Measurements from ENCODE around the gene KLHDC4. TPM values are rescaled to one million over a fixed set of nuclear protein-coding genes. Genes with fewer than 3 reads are reported as not detected.
A peak's percentile ranks its signal among the peaks of the same experiment; 100 is the strongest.

KLHDC4 gene
- total and polyA plus RNA-seq, 9 of the 15 experiments (the other 6 are each of a cell fraction or from before 2014, with no cell fraction given), result 1.3 to 68.1 (median 32.8) TPM

DNA sequence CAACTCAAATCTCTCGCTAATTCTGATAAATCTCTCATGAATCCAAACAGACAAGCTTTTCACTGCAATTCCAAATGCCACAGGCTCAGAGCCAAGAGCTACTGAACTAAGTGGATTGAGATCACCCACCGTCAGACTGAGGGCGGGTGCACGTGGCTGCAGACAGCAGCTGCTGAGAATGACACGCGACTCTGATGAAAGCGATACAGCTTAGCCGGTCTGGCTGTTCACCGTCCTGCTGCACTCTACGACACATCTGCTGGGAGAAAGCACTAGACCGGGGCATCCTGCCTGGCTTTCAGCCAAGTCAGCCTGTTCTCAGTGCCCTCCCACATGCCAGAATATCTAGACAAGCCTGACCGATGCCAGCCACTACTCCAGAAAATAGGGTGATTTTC, 42.6 kb downstream of the KLHDC4 start (continued):
- TF ChIP-seq HDAC3 (IDR thresholded peaks at IDR 0.05; ENCODE audit: borderline replicate concordance, partially characterized antibody) (peak; percentile 18), ZNF644 (tag; IDR thresholded peaks at IDR 0.05; ENCODE audit: low read depth) (0 out of 2 replicates have a peak, but pooled peaks have one; percentile 22), COPS2 (conservative IDR thresholded peaks at IDR 0.05) (no peak), ILK (tag; IDR thresholded peaks at IDR 0.05; ENCODE audit: borderline replicate concordance, low read depth) (no peak), JUN (IDR thresholded peaks at IDR 0.05; ENCODE audit: borderline replicate concordance, low read depth, low read length) (peak; percentile 28; the same call in 1 of the 2 replicates), JUN (CRISPR knock-in tag; IDR thresholded peaks at IDR 0.05; ENCODE audit: borderline replicate concordance) (no peak), SMAD4 (CRISPR knock-in tag; conservative IDR thresholded peaks at IDR 0.05) (peak; percentile 62; the same call in 1 of the 2 replicates), LARP7 (IDR thresholded peaks at IDR 0.05) (no peak), L3MBTL2 (IDR thresholded peaks at IDR 0.05) (peak; percentile 80), RBM17 (IDR thresholded peaks at IDR 0.05; ENCODE audit: borderline replicate concordance, low read depth, low read length) (no peak), ZBTB1 (CRISPR knock-in tag; IDR thresholded peaks at IDR 0.05; ENCODE audit: borderline replicate concordance, low read depth) (no peak), BMI1 (IDR thresholded peaks at IDR 0.05; ENCODE audit: low read length) (no peak), FOXK2 (conservative IDR thresholded peaks at IDR 0.05 in 1 of 2, IDR thresholded peaks at IDR 0.05 in 1 of 2; ENCODE audit: low read depth in 2 of 2) (peak; percentile 21 to 53; a peak in 2 of 4 replicates), IRF2 (CRISPR knock-in tag; IDR thresholded peaks at IDR 0.05) (no peak), CXXC5 (CRISPR knock-in tag; IDR thresholded peaks at IDR 0.05) (0 out of 2 replicates have a peak, but pooled peaks have one; percentile 45), SP2 (IDR thresholded peaks at IDR 0.05; ENCODE audit: extremely low read depth, low read depth, low read length, poor library complexity, severe bottlenecking) (no peak), KLF13 (tag; IDR thresholded peaks at IDR 0.05; ENCODE audit: borderline replicate concordance, low read depth) (no peak), GATA2 (CRISPR knock-in tag; IDR thresholded peaks at IDR 0.05) (peak; percentile 47; the same call in 1 of the 2 replicates), KDM1A (IDR thresholded peaks at IDR 0.05) (0 out of 4 replicates have a peak, but pooled peaks of 1 of the 2 experiments have one; percentile 16), HDAC1 (IDR thresholded peaks at IDR 0.05) (peak in 1 of 2 experiments; percentile 73; a peak in 2 of 4 replicates), MCM3 (IDR thresholded peaks at IDR 0.05) (no peak), ZBTB2 (IDR thresholded peaks at IDR 0.05) (no peak), CBFA2T3 (IDR thresholded peaks at IDR 0.05) (peak; percentile 73), TEAD4 (IDR thresholded peaks at IDR 0.05; ENCODE audit: low read length) (0 out of 2 replicates have a peak, but pooled peaks have one; percentile 35), TEAD4 (CRISPR knock-in tag; IDR thresholded peaks at IDR 0.05; ENCODE audit: borderline replicate concordance) (no peak), TAF9B (IDR thresholded peaks at IDR 0.05; ENCODE audit: partially characterized antibody) (peak; percentile 63), RFX1 (IDR thresholded peaks at IDR 0.05) (no peak)
- TF ChIP-seq, protein P1, sequence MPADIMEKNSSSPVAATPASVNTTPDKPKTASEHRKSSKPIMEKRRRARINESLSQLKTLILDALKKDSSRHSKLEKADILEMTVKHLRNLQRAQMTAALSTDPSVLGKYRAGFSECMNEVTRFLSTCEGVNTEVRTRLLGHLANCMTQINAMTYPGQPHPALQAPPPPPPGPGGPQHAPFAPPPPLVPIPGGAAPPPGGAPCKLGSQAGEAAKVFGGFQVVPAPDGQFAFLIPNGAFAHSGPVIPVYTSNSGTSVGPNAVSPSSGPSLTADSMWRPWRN (IDR thresholded peaks at IDR 0.05; ENCODE audit: low read depth), result peak; percentile 93
- TF ChIP-seq, protein P2, sequence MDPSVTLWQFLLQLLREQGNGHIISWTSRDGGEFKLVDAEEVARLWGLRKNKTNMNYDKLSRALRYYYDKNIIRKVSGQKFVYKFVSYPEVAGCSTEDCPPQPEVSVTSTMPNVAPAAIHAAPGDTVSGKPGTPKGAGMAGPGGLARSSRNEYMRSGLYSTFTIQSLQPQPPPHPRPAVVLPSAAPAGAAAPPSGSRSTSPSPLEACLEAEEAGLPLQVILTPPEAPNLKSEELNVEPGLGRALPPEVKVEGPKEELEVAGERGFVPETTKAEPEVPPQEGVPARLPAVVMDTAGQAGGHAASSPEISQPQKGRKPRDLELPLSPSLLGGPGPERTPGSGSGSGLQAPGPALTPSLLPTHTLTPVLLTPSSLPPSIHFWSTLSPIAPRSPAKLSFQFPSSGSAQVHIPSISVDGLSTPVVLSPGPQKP (CRISPR knock-in tag; IDR thresholded peaks at IDR 0.05), result no peak
